NCI-H345 treated with DMSO at 0.1 percent for 48 hours (cell line): ENCODE data around the gene ME3.

ENCODE experiments used
- DNase-seq: peaks from one replicate; lab custom pipeline; 2025; ENCODE audit not compliant: unreplicated experiment; lab: John Stamatoyannopoulos, UW

ME3 gene

GRCh38 chr11:86469491-86470388 lies 202.7 kb downstream of the ME3 start:
- no peak for DNase-seq

GRCh38 chr11:86468169-86468568 lies 204.2 kb downstream of the ME3 start:
- no peak for DNase-seq

GRCh38 chr11:86464509-86465221 lies 207.8 kb downstream of the ME3 start:
- no peak for DNase-seq

GRCh38 chr11:86463955-86464354 lies 208.5 kb downstream of the ME3 start:
- DNase-seq = no peak

GRCh38 chr11:86463120-86463519 lies 209.3 kb downstream of the ME3 start:
- DNase-seq = no peak

- no peak for DNase-seq
Observed at GRCh38 chr11:86461892-86462291, 210.5 kb downstream of the ME3 start.

GRCh38 chr11:86460461-86461385 lies 211.7 kb downstream of the ME3 start:
- DNase-seq = no peak

GRCh38 chr11:86459682-86460460 lies 212.5 kb downstream of the ME3 start:
- no peak for DNase-seq

GRCh38 chr11:86459002-86459385 lies 213.4 kb downstream of the ME3 start:
- no peak for DNase-seq

GRCh38 chr11:86458294-86459001 lies 214.0 kb downstream of the ME3 start:
- DNase-seq = no peak

- peak; percentile 64 for DNase-seq
Observed at GRCh38 chr11:86456075-86456939, 216.1 kb downstream of the ME3 start.

GRCh38 chr11:86453290-86454030 lies 219.0 kb downstream of the ME3 start:
- no peak for DNase-seq

- DNase-seq = no peak
Observed at GRCh38 chr11:86449993-86450629, 222.3 kb downstream of the ME3 start.

- no peak for DNase-seq
Observed at GRCh38 chr11:86447763-86448480, 224.5 kb downstream of the ME3 start.

GRCh38 chr11:86446924-86447285 lies 225.5 kb downstream of the ME3 start:
- DNase-seq = no peak

- DNase-seq = no peak
Observed at GRCh38 chr11:86446163-86446923, 226.1 kb downstream of the ME3 start.
